ENCODE results near the gene TNFSF8.

DNA sequence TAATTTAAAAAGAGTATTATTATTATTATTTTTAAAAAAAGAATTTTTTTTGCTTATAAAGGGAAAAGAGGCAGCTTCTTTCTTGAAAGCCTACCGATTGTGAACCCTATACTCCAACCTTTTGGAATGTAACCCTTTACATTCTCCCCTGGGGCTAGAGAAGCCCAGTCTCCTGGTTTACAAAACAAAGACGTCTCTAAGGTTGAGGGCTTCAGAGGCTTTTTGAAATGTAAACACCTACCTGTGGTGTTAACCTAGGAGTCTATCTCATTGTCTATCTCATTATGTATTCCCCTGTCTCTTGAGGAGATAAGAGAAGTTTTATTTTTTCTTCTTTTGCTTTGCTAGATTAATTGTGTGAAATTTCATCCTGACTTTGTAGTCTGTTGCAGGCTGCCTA is 4.7 kb downstream of the TNFSF8 start:
- TF ChIP-seq, protein P1, sequence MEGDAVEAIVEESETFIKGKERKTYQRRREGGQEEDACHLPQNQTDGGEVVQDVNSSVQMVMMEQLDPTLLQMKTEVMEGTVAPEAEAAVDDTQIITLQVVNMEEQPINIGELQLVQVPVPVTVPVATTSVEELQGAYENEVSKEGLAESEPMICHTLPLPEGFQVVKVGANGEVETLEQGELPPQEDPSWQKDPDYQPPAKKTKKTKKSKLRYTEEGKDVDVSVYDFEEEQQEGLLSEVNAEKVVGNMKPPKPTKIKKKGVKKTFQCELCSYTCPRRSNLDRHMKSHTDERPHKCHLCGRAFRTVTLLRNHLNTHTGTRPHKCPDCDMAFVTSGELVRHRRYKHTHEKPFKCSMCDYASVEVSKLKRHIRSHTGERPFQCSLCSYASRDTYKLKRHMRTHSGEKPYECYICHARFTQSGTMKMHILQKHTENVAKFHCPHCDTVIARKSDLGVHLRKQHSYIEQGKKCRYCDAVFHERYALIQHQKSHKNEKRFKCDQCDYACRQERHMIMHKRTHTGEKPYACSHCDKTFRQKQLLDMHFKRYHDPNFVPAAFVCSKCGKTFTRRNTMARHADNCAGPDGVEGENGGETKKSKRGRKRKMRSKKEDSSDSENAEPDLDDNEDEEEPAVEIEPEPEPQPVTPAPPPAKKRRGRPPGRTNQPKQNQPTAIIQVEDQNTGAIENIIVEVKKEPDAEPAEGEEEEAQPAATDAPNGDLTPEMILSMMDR (IDR thresholded peaks at IDR 0.05), result no peak
- TF ChIP-seq POLR2A (IDR thresholded peaks at IDR 0.05) (no peak), EP300 (IDR thresholded peaks at IDR 0.05) (no peak)
